Stimulated activated CD4-positive, alpha-beta T cell treated with anti-CD3 and anti-CD28 coated beads, Interleukin-4, amount 100 ng/mL, for 24 hours (primary cell): ENCODE data around the gene SLC7A7.
"Not testable (repeated sequence)": the region's sequence is repeated elsewhere in the genome, so short reads cannot be mapped to it uniquely, and the experiment has no call there.

ENCODE experiments used
- DNase-seq: peaks from one replicate; pipeline ENCODE4 v3.0.0-alpha.2; 2020

Gene SLC7A7

DNA sequence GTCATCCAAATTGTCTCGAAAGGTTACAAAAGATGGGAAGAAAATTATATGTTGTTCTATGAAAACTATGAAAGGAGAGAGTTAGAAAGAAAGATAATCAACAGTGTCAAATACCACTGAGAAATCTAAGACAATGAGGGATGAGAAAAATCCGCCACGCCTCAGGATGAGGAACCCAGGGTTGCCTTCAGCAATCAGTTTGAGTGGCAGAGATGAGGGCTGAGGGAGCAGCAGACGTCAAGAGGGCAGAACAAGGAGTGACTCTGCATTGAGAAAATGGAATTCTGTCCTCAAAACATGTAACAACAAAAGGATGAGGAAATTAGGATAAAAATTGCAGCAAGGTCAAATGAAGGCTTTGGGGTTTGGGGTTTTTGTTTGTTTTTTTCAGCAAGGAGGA, 67.0 kb downstream of the SLC7A7 start:
- no peak for DNase-seq

GRCh38 chr14:22747769-22748168, 67.5 kb downstream of the SLC7A7 start:
- no peak for DNase-seq

DNA sequence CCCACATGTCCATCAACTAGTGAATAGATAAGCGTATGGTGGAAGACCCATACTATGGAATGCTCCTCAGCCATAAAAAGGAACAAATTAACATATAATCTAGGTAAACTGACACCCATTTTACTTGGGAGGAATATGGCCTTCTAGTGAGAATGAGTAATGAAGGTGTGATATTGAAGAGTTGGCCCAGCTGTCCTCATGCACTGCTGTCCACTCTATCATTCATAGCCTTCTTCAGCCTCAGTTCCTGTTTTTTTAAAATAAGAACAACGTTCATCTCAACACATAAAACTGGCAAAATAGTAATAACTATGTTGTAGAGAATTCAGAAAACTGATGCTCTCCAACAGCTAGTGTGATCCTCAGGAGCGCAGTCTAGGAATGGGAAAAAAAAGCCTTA, 75.2 kb downstream of the SLC7A7 start:
- DNase-seq, result no peak

DNA sequence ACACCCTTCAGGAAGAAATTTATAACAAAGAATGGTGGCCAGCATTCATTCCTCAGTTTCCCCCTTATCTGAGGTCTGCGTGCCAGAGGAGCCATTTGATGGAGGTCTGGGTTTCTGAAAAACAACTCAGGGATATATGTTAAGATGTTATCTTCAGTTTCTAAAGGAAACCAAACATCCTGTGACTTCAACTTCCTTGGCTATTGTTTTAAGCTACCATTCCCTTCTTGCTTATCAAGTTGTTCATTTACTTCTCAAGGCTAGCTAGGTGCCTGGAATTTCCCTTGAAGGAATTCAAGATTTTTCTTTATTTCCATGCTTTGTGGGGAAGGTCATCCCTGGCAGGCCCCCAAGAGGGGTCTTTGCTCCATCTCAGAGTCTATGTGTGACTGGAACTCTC, 75.8 kb downstream of the SLC7A7 start:
- DNase-seq, result no peak

DNA sequence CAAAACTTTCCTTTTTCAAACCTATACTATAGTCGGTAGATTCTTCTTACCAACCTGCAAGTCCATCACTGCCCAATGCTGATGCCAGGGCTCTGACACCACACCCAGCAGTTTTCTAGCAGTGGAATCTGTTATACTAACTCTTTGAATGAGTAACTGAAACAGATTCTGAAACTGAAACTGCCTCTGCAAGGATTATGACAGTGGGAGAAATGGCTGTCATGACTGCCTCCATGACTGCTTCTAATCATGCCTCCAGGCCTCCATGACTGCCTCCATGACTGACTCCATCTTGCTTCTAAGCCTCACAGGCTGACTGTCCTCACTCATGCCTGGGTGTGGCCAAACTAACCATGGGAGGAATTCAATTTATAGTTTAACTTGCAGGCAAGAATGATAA, 78.2 kb downstream of the SLC7A7 start:
- peak; percentile 31 for DNase-seq

- DNase-seq, result not testable (repeated sequence)
Observed at GRCh38 chr14:22736384-22736783, 78.9 kb downstream of the SLC7A7 start.

- no peak for DNase-seq
Observed at GRCh38 chr14:22735096-22735495, 80.1 kb downstream of the SLC7A7 start.

- DNase-seq, result no peak
Observed at GRCh38 chr14:22733829-22734228, 81.4 kb downstream of the SLC7A7 start.

DNA sequence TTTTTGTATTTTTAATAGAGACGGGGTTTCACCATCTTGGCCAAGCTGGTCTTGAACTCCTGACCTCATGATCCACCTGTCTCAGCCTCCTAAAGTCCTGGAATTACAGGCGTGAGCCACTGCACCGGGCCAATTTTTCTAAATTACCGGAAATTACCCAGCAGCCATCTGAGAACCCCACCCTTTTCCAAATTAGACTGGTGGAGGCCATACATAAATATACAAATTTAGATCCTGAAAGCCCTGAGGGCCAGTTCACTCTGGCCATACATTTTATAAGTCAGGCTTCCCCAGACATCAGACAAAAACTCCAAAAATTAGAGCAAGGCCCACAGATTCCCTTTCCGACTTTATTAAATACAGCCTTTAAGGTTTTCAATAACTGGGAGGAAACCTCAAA, 83.2 kb downstream of the SLC7A7 start:
- DNase-seq, result not testable (repeated sequence)

DNA sequence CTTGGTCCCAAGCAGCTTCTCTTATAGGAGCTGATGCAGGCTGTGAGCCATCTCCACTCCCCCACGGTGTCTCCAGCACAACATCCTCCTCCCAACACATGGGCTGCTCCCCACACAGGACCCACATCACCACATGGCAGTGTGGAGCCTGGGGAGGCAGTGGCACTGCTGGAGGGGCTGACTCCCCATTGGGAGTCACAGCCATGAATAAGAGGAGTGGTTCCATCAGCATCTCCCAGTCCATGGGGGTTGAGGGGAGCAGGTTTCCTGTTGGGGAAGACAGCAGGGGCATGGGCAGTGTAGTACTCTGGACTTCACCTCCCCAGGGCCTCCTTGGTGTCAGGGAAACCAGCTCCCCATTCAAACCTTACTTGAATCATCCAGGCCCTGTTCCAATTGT, 89.2 kb downstream of the SLC7A7 start:
- DNase-seq, result no peak

DNA sequence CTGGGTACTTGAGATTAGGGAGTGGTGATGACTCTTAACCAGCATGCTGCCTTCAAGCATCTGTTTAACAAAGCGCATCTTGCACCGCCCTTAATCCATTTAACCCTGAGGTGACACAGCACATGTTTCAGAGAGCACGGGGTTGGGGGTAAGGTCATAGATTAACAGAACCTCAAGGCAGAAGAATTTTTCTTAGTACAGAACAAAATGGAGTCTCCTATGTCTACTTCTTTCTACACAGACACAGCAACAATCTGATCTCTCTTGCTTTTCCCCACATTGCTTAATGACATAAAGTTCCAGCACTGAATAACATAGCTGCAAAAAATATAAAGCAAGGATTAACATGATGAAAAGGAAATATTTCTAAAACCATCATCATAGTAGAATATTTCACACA, 89.9 kb downstream of the SLC7A7 start:
- not testable (repeated sequence) for DNase-seq

DNA sequence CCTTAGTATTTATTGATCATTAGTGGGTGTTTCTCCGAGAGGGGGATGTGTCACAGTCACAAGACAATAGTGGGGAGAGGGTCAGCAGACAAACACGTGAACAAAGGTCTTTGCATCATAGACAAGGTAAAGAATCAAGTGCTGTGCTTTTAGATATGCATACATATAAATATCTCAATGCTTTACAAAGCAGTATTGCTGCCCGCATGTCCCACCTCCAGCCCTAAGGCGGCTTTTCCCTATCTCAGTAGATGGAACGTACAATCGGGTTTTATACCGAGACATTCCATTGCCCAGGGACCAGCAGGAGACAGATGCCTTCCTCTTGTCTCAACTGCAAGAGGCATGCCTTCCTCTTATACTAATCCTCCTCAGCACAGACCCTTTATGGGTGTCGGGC, 90.4 kb downstream of the SLC7A7 start:
- not testable (repeated sequence) for DNase-seq

GRCh38 chr14:22723815-22724214, 91.4 kb downstream of the SLC7A7 start:
- DNase-seq, result no peak
